ENCODE results near the gene PES1. TPM values are rescaled to one million over a fixed set of nuclear protein-coding genes. Genes with fewer than 3 reads are reported as not detected.

PES1 gene
- total RNA-seq, 4 donors from 2014 or later = 46.7 to 59.9 (median 53.1) TPM

- H3K27ac ChIP-seq = no peak overlapping the region
- TF ChIP-seq POLR2AphosphoS5 (IDR thresholded peaks at IDR 0.05) = no peak
- TF ChIP-seq EP300 (IDR thresholded peaks at IDR 0.05) = no peak
- TF ChIP-seq POLR2A (IDR thresholded peaks at IDR 0.05) = no peak
- no peak for TF ChIP-seq CTCF (IDR thresholded peaks at IDR 0.05)
- H3K9me3 ChIP-seq = no peaks in the 10 kb centered on the region
- no peak for DNase-seq (ENCODE audit: low spot score in 2 of 2)
- H3K27me3 ChIP-seq = peaks cover 2% of the 10 kb centered on the region
- WGBS = 90% methylated on average over 4 of the region's 4 CpGs
- H3K36me3 ChIP-seq = no peaks in the 10 kb centered on the region
- H3K4me1 ChIP-seq = no peaks in the 10 kb centered on the region
- no peak overlapping the region for H3K4me3 ChIP-seq
Measured at GRCh38 chr22:30526656-30527055, 65.1 kb downstream of the PES1 start.

Other genes starting within 250 kb of the PES1 start
- 100 to 1,000 TPM; 112 to 208 (median 152) TPM for gene SF3A1, start 235.0 kb downstream of the PES1 start, total RNA-seq
- gene CCDC157, start 234.9 kb downstream of the PES1 start, total RNA-seq = 1 to 10 TPM; 2.2 to 4.7 (median 3.1) TPM
- gene RNF215, start 204.5 kb downstream of the PES1 start, total RNA-seq = 10 to 100 TPM in 2 of 4 donors, 1 to 10 TPM in 2; 6.3 to 15.5 (median 10.2) TPM
- 10 to 100 TPM in 3 of 4 donors, 1 to 10 TPM in 1; 8.9 to 19.9 (median 13.5) TPM for gene SEC14L2, start 194.9 kb downstream of the PES1 start, total RNA-seq
- gene MTFP1, start 166.1 kb downstream of the PES1 start, total RNA-seq = 10 to 100 TPM in 1 of 4 donors, 1 to 10 TPM in 3; 2.5 to 13.7 (median 3.5) TPM
- not detected for gene SEC14L3, start 119.9 kb downstream of the PES1 start, total RNA-seq
- 1 to 10 TPM; 2.2 to 3.3 (median 2.7) TPM for gene SEC14L4, start 86.2 kb downstream of the PES1 start, total RNA-seq
- 100 to 1,000 TPM in 1 of 4 donors, 10 to 100 TPM in 3; 15.2 to 105 (median 41.4) TPM for gene SEC14L6, start 45.2 kb downstream of the PES1 start, total RNA-seq
- gene GAL3ST1, start 17.2 kb downstream of the PES1 start, total RNA-seq = 1 to 10 TPM; 1.2 to 3.7 (median 2.4) TPM
- 10 to 100 TPM in 2 of 4 donors, 1 to 10 TPM in 2; 4.9 to 24.2 (median 11.0) TPM for gene TCN2, start 15.3 kb upstream of the PES1 start, total RNA-seq
- gene SLC35E4, start 43.9 kb upstream of the PES1 start, total RNA-seq = 10 to 100 TPM; 17.0 to 20.3 (median 18.8) TPM
- gene DUSP18, start 76.0 kb upstream of the PES1 start, total RNA-seq = 10 to 100 TPM; 14.2 to 20.4 (median 16.5) TPM
- 10 to 100 TPM in 1 of 4 donors, 1 to 10 TPM in 3; 3.9 to 11.3 (median 6.4) TPM for gene OSBP2, start 103.0 kb upstream of the PES1 start, total RNA-seq